BJ (cell line): ENCODE data around the gene ZNF33A. TPM values are rescaled to one million over a fixed set of nuclear protein-coding genes. Genes with fewer than 3 reads are reported as not detected.
"Not testable (repeated sequence)": the region's sequence is repeated elsewhere in the genome, so short reads cannot be mapped to it uniquely, and the experiment has no call there.

Experiments used
- CTCF ChIA-PET: fragments of 350-600 bp; formaldehyde crosslinking; extraction: SDS; loops from one replicate; lab custom pipeline; 2021; ENCODE audit warnings: antibody characterized with exemption, inconsistent platforms; lab: Yijun Ruan, JAX
- POLR2A ChIA-PET: fragments of 300-600 bp; sonication (Branson Sonifier 250); formaldehyde crosslinking; extraction: SDS; loops from one replicate; lab custom pipeline; 2021; ENCODE audit warnings: antibody characterized with exemption; lab: Charles Lee
- DNase-seq: peaks from one replicate; pipeline ENCODE4 v3.0.0-alpha.2; 2011; ENCODE audit warnings: low read depth
- H3K27me3 ChIP-seq: 2 replicates; pipeline ENCODE4 v1.6.0; 2011; ENCODE audit warnings: low read length; ENCODE audit not compliant: control insufficient read depth, insufficient read depth
- H3K36me3 ChIP-seq: 2 replicates; pipeline ENCODE4 v1.5.1; 2011; ENCODE audit warnings: low read length; ENCODE audit not compliant: control insufficient read depth, insufficient read depth
- H3K4me3 ChIP-seq: 2 replicates; pipeline ENCODE4 v1.5.1; 2011; ENCODE audit warnings: low read depth, mild to moderate bottlenecking, control low read depth, low read length
- polyA plus RNA-seq: library from polyadenylated mRNA; depleted of rRNA; stranded (reverse); fragments of >200 nt; gene quantifications from 2 replicates; pipeline ENCODE4 v1.2.3, GENCODE V29; 2011
- TF ChIP-seq, protein P1 (sequence below): IDR thresholded peaks from 2 replicates; pipeline ENCODE4 v1.5.1; 2011; ENCODE audit warnings: low read depth, mild to moderate bottlenecking, control low read depth, inconsistent platforms, low read length, moderate library complexity; ENCODE audit not compliant: insufficient read depth

The ZNF33A gene
- polyA plus RNA-seq, 1 experiment: 3.9 TPM

DNA sequence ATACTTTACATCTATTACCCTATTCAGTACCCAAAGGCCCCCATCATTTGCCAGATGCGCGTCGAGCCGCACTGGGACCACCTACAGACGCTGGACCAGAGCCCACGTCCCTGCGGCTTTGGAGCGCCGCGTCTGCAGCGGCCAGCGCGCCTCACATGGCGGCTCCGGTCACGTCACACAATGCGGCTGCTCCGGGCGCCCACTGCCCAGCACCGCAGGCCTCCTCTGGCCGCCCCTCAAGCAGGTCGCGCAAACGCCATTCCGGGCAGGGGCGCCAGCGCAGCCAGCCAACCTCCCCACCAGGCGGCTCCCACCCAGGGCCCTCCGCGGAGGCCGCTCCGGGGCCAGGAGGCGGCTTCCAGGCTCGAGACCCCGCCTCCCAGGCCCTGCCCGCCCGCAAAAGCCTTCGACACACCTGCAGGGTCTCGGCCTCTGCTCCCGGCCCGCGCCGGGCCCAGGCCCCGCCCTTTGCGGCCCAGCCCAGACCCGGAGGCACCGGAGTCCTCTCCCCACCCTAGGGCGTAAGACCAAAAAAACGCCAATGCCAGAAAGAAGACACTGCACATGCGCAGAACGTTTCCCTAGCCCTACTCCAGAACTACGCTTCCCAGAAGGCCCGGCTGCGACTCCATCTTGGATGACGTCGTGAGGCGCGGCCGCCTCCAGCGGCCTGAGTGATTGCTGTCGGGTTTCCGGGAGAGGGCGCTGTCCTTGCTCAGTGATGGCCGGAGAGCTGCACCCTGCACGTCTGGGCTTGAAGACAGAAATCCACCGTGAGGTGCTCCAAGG, 34.2 kb upstream of the ZNF33A start, which contains the start of gene ZNF25:
Gene ZNF25 (minus strand): TSS at position 557 of the 789 bp plus-strand sequence. CDS start 4,925 bp downstream, outside the sequence.
- CTCF ChIA-PET: interaction anchor here (0.5 to 1.3 kb wide), 20 partner anchors 9 to 1921 kb away, joined by 3 to 6 read pairs (median 3); partner anchors contain the start of gene ZNF33A
- TF ChIP-seq, protein P1, sequence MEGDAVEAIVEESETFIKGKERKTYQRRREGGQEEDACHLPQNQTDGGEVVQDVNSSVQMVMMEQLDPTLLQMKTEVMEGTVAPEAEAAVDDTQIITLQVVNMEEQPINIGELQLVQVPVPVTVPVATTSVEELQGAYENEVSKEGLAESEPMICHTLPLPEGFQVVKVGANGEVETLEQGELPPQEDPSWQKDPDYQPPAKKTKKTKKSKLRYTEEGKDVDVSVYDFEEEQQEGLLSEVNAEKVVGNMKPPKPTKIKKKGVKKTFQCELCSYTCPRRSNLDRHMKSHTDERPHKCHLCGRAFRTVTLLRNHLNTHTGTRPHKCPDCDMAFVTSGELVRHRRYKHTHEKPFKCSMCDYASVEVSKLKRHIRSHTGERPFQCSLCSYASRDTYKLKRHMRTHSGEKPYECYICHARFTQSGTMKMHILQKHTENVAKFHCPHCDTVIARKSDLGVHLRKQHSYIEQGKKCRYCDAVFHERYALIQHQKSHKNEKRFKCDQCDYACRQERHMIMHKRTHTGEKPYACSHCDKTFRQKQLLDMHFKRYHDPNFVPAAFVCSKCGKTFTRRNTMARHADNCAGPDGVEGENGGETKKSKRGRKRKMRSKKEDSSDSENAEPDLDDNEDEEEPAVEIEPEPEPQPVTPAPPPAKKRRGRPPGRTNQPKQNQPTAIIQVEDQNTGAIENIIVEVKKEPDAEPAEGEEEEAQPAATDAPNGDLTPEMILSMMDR: peak; percentile 99
- POLR2A ChIA-PET: interaction anchor here (0.5 kb wide), 1 partner anchor 36 kb away, joined by 27 read pairs; no protein-coding TSS in a partner anchor
- Histone ChIP-seq H3K4me3 (peak within 1 kb of the TSS; percentile 80), H3K36me3 (no peaks in the 10 kb centered on the region), H3K27me3 (no peaks in the 10 kb centered on the region)
- DNase-seq: peak; percentile 88

DNA sequence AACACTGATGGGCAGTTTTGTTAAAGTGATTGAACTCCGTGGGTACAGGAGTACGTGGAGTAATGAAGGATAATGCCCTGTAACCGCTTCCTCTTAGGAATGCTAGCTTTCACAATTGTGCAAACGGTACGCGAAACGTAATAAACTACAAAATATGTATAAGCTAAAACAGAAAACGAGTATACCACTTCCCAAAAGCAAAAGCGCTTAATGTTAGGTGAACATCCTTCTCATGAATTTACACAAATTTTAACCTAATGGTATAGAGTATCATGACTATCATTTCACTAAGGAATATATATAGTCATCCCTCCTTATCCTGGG, 33.6 kb upstream of the ZNF33A start:
- Histone ChIP-seq H3K36me3 (no peaks in the 10 kb centered on the region), H3K27me3 (no peaks in the 10 kb centered on the region), H3K4me3 (peak overlapping the region; percentile 80)
- ChIA-PET POLR2A (no interaction called here), CTCF (interaction anchor here (0.5 to 1.3 kb wide), 18 partner anchors 8 to 1921 kb away, joined by 3 to 6 read pairs (median 3); partner anchors contain the start of gene ZNF33A)
- TF ChIP-seq, protein P1: no peak
- DNase-seq: no peak

DNA sequence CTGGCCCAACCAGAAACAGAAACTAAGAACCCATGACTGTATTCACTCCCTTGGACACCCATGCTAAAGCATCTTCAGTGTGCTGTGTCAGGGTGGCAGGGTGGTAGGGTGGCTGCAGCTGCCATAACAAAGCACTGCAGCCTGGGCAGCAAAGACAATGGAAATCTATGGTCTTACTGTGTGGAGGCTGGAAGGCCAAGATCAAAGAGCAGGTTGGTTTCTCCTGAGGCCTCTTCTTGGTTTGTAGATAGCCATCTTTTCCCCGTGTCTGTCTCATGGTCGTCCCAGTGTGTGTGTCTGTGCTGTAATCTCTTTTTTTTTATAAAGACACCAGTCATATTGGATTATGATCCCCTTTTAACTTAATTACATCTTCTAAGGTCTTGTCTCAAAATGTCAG, 18.8 kb upstream of the ZNF33A start:
- ChIA-PET POLR2A (no interaction called here), CTCF (interaction anchor here (1.8 kb wide), 1 partner anchor 15 kb away, joined by 6 read pairs; the partner anchor contains the start of gene ZNF25)
- Histone ChIP-seq H3K36me3 (no peaks in the 10 kb centered on the region), H3K27me3 (no peaks in the 10 kb centered on the region), H3K4me3 (no peak overlapping the region)
- no peak for DNase-seq
- TF ChIP-seq, protein P1: no peak

DNA sequence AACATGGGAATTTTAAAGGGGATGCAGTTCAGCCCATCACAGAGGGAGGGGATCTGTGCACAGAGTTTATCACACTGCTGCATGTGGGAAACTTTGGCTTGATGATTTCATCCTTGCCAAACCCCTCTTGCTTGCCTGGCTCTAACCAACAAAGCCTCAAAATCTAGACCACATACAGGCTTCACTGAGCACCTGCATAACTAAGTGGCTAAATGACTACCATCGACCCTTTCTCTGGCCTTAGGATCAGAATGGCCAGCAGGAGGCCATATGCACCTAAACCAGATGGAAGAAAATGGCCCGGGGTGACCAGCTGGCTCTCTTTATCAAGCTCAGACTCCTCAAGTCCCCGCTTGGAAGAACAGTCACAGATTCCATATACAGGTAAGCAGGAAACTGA, 18.4 kb upstream of the ZNF33A start:
- no peak overlapping the region for H3K4me3 ChIP-seq
- ChIA-PET CTCF (interaction anchor here (0.7 to 1.8 kb wide), 3 partner anchors 15 to 374 kb away, joined by 3 to 6 read pairs (median 3); partner anchors contain the start of gene ZNF25), POLR2A (no interaction called here)
- H3K27me3 ChIP-seq: no peaks in the 10 kb centered on the region
- H3K36me3 ChIP-seq: no peaks in the 10 kb centered on the region
- TF ChIP-seq, protein P1: no peak
- no peak for DNase-seq

DNA sequence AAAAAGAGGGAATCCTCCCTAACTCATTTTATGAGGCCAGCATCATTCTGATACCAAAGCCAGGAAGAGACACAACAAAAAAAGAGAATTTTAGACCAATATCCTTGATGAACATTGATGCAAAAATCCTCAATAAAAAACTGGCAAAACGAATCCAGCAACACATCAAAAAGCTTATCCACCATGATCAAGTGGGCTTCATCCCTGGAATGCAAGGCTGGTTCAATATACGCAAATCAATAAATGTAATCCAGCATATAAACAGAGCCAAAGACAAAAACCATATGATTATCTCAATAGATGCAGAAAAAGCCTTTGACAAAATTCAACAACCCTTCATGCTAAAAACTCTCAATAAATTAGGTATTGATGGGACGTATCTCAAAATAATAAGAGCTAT, 11.6 kb upstream of the ZNF33A start:
- DNase-seq, CTCF ChIA-PET: not testable (repeated sequence)

DNA sequence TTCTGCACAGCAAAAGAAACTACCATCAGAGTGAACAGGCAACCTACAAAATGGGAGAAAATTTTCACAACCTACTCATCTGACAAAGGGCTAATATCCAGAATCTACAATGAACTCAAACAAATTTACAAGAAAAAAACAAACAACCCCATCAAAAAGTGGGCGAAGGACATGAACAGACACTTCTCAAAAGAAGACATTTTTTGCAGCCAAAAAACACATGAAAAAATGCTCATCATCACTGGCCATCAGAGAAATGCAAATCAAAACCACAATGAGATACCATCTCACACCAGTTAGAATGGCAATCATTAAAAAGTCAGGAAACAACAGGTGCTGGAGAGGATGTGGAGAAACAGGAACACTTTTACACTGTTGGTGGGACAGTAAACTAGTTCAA, 10.0 kb upstream of the ZNF33A start:
- H3K27me3 ChIP-seq: not testable (repeated sequence)

More for the DNA sequence above, 11.6 kb upstream of the ZNF33A start:
- H3K4me3 ChIP-seq, H3K27me3 ChIP-seq, POLR2A ChIA-PET, H3K36me3 ChIP-seq: not testable (repeated sequence)

More for the DNA sequence above, 10.0 kb upstream of the ZNF33A start:
- CTCF ChIA-PET, DNase-seq, H3K4me3 ChIP-seq, H3K36me3 ChIP-seq, POLR2A ChIA-PET: not testable (repeated sequence)
